Activated T-cell treated with anti-CD3 and anti-CD28 coated beads, Interleukin-2, amount 50 U/mL, for 24 hours (primary cell): Measurements from ENCODE around the gene IDH2.
A peak's percentile ranks its signal among the peaks of the same experiment; 100 is the strongest.

ENCODE experiments used
- DNase-seq: peaks from one replicate; pipeline ENCODE4 v3.0.0-alpha.2; 2020
- H3K27ac Mint-ChIP-seq: 2 replicates; pipeline ENCODE4 v1.8.0; 2020; ENCODE audit warnings: mild to moderate bottlenecking, mixed read lengths
- H3K27me3 Mint-ChIP-seq: 2 replicates; pipeline ENCODE4 v1.8.0; 2020; ENCODE audit warnings: mixed read lengths
- H3K36me3 Mint-ChIP-seq: 2 replicates; pipeline ENCODE4 v1.8.0; 2020; ENCODE audit warnings: low read depth, mixed read lengths
- H3K4me1 Mint-ChIP-seq: 2 replicates; pipeline ENCODE4 v1.8.0; 2020; ENCODE audit warnings: low read depth, mixed read lengths
- H3K4me3 Mint-ChIP-seq: 2 replicates; pipeline ENCODE4 v1.8.0; 2020; ENCODE audit warnings: mild to moderate bottlenecking, moderate library complexity, mixed read lengths
- H3K9me3 Mint-ChIP-seq: 2 replicates; pipeline ENCODE4 v1.8.0; 2020; ENCODE audit warnings: mixed read lengths

IDH2 gene

DNA sequence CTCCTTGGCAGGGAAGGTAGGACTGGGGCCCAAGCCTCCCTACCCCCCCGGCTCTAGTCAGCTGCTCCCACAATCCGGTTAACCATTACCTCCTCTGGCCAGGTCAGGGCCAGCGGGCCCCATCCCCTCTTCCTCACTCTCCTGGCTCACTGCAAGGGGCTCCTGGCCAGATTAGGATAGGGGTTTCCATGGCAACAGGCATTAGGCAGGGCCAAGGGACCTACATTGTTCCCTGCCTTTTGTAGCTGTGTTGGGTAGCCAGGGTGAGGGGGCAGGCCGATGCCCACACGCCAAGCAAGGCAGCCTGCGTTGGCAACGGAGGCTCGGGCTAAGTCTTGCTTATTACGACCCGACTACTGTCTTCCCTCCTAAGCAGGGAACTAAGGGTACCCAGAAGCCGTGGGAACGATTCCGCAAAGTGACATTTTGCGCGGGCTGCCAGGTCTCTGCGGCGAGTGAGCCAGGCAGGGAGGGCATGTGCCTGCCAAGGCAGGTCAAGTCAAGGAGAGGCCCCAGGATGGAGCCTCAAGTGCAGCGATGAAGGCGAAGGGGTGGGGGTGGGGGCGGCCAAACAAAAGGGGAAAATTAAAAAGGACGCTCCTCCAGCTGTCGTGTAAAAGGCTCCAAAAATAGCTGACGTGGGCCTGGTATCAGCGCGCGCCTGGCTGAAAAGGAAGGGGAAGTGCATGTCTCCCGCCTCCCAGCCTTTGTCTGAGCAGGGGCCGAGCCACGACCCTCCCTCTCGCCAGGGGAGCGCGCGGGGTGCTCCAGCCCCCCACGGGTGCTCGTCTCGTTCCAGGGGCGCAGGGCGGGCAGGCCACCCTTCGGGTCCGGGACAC lies 919 bp downstream of the IDH2 start:
- Mint-ChIP-seq H3K27me3 (no peaks in the 10 kb centered on the region), H3K9me3 (no peaks in the 10 kb centered on the region), H3K4me3 (peak overlapping the region; percentile 86), H3K4me1 (peaks cover 60% of the 10 kb centered on the region), H3K36me3 (peaks cover 20% of the 10 kb centered on the region), H3K27ac (peak overlapping the region; percentile 94)
- peak; percentile 66 for DNase-seq

DNA sequence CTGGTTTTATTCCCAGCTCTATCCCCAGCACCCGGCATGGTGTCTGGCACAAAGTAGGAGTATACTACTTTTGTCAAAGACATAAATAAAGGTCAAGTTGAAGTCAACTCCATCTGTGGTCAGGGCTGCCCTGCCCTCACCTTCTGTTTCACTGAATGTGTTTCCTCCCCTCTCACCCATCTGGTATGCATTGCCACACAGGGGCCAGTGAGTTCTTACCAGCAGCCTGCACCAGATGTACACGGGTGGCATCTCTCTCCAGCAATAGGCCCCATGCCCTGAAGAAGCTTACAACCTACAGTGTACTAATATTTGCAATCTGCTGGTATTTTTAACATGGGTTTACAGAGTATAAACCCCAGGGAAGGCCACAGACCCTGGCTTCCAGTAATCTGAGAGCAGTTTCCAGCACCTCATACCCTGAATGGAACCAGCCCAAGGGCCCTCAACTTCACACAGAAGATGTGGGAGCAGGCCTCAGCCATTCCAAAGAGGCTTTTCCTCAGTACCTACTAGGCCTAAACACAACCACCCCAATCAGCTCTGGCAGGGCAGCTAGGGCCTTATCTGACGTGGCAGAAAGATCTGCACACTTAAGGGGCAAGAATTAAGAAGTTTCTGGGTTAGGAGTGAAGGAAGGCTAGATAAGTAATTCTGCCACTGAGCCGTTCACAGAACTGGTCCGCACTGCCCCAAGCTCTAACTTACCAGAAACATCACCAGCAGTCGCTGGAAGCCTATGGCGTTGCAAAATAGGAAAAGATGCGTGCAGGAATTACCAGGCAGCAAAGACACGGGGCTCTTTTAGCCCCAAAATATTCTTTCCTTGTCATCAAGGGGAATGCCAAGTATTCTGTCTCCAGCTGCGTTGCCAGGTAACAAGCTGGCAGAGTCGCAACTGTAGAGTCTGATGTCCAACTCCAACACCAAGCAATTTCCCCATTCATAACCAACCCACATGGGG lies 2.1 kb downstream of the IDH2 start:
- Mint-ChIP-seq H3K27me3 (no peaks in the 10 kb centered on the region), H3K4me1 (peaks cover 71% of the 10 kb centered on the region), H3K9me3 (no peaks in the 10 kb centered on the region), H3K27ac (peak overlapping the region; percentile 94), H3K36me3 (peaks cover 29% of the 10 kb centered on the region), H3K4me3 (peak overlapping the region; percentile 86)
- DNase-seq = no peak

DNA sequence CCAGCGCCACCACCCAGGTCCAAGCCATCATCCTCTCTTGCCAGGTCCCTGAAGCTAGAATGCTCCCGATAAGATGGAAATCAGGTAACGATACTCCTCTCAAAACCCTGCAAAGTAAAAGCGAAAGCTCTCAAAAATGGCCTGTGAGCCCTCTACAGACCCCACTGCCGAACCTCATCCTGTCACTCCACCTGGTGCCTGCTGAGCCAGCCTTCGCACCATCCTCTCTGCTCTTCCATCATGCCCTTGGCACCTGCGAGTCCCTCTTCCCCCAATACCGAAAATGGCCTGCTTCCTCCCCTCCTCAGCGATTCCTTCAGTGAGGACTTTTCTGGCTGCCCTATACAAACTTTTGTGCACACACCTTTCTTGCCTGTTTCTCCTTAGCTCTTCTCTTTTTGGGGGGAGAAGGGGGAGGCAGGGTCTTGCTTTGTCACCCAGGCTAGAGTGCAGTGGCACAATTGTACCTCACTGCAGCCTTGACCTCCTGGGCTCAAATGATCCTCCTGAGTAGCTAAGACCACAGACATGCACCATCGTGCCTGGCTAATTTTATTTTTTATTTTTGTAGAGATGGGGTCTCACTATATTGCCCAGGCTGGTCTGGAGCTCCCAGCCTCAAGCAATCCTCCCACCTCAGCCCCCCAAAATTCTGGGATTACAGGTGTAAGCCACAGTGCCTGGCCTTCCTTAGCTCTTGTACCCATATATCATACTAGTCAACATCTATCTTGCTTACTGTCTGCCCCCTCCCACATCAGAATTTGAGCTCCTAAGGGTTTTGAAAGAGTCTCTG lies 3.0 kb downstream of the IDH2 start:
- peak overlapping the region; percentile 94 for H3K27ac Mint-ChIP-seq
- H3K27me3 Mint-ChIP-seq = no peaks in the 10 kb centered on the region
- H3K4me3 Mint-ChIP-seq = peak overlapping the region; percentile 86
- no peaks in the 10 kb centered on the region for H3K9me3 Mint-ChIP-seq
- peaks cover 79% of the 10 kb centered on the region for H3K4me1 Mint-ChIP-seq
- H3K36me3 Mint-ChIP-seq = peaks cover 30% of the 10 kb centered on the region
- DNase-seq = peak; percentile 58

DNA sequence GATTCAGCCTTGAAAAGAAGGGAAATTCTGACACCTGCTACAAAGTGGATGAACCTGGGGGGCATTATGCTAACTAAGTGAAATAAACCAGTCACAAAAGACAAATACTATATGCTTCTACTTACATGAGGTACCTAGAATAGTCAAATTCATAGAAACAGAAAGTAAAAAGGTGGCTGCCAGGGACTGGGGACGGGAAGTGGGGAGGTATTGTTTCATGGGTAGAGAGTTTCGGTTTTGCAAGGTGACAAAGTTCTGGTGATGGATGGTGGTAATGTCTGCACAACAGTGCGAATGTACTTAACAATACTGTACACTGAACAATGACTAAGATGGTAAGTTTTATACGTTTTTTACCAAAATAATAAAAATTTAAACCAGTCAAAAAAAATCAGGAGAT lies 4.8 kb downstream of the IDH2 start:
- H3K4me3 Mint-ChIP-seq = peak overlapping the region; percentile 86
- no peaks in the 10 kb centered on the region for H3K9me3 Mint-ChIP-seq
- H3K27ac Mint-ChIP-seq = peak overlapping the region; percentile 94
- no peaks in the 10 kb centered on the region for H3K27me3 Mint-ChIP-seq
- DNase-seq = peak; percentile 56
- peaks cover 30% of the 10 kb centered on the region for H3K36me3 Mint-ChIP-seq
- peaks cover 78% of the 10 kb centered on the region for H3K4me1 Mint-ChIP-seq

DNA sequence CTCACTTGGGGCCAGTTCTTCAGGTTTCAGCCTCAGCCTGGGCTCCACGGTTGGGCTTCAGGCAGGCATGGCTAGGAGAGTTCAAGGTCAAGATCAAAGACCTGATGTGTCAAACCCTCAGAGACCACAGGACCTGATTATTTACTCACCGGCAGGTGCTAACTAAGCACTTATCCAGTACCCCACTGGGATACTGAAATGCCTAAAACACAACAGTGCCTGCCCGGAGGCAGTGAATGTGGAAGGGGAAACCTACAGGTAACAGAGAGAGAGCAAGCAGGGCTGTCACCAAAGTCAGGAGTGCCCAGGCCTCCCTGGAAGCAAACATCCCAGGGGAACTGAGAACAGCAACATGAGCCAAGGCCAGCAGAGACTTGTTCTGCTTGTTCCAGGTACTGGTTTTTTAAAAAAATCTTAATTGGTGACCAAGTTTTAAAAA lies 6.7 kb downstream of the IDH2 start:
- DNase-seq = no peak
- Mint-ChIP-seq H3K4me1 (peaks cover 70% of the 10 kb centered on the region), H3K9me3 (no peaks in the 10 kb centered on the region)

DNA sequence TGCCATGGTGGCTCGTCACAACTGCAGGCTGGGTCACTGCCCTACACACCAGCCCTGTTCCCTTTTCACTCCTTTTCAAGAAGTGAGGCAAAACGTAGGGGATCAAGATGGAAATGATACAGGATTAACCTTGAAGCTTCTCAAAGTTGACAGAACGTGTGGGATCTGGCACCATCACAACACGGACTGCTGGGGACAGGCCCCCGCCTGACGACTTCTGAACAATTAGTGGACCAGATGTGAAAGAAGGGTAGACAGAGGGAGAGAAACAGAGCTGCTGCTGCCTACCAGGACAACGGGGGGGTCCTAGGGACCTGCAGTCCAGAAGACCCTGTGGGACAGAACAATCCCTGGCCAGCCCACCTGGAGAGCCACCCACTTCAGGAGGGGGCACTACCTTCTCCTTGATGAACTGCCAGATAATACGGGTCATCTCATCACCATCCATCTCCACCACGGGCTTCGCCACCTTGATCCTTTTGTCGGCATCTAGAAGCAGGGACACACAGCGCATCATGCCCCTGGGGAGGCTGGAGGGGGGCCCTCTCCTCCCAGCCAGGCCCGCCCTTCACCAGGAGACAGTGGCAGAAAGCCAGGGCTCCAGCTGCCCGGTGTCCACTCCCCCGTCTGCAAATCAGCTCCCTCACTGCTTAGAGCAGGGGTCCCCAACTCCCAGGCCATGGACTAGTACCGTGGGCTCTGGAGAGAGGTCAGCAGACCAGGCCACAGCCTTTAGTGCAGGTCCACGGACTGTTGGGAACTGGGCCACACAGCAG lies 10.9 kb downstream of the IDH2 start:
- Mint-ChIP-seq H3K4me1 (peaks cover 35% of the 10 kb centered on the region), H3K27ac (peak overlapping the region; percentile 35), H3K9me3 (no peaks in the 10 kb centered on the region), H3K4me3 (no peak overlapping the region), H3K27me3 (no peaks in the 10 kb centered on the region), H3K36me3 (peaks cover 58% of the 10 kb centered on the region)
- DNase-seq = no peak

More for the DNA sequence above, 6.7 kb downstream of the IDH2 start:
- H3K4me3 Mint-ChIP-seq = peak overlapping the region; percentile 56
- H3K27me3 Mint-ChIP-seq = no peaks in the 10 kb centered on the region
- H3K36me3 Mint-ChIP-seq = peaks cover 31% of the 10 kb centered on the region
- H3K27ac Mint-ChIP-seq = peak overlapping the region; percentile 89

DNA sequence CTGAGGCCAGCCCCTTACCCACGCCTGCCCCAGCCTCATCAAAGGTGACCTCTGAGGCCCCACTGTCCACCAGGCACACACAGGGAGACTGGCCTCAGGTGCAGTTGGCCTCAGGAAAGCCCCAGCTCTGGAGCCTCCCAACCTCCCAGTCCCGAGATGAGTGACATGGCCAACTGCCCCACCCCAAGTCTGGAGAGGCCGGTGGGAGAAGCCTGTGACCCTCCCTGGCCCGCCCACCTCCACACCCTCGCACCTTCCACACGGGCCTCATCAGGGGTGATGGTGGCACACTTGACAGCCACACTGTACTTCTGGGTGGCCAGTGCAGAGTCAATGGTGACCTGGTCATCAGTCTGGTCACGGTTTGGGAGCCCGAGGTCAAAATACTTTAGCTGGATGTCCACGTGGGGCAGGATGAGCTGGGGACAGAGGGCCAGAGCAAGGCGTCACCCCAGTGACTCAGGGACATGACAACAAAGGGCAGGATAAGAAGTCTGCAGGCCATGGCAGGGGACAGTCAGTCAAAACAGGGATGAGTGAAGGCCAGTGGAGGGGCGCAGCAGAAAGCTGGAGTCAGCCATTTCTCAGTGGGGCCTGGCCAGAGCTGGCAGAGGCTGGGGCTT lies 11.9 kb downstream of the IDH2 start:
- H3K36me3 Mint-ChIP-seq = peaks cover 60% of the 10 kb centered on the region
- H3K4me1 Mint-ChIP-seq = peaks cover 26% of the 10 kb centered on the region
- H3K27ac Mint-ChIP-seq = peak overlapping the region; percentile 35
- no peaks in the 10 kb centered on the region for H3K27me3 Mint-ChIP-seq
- H3K4me3 Mint-ChIP-seq = no peak overlapping the region
- no peak for DNase-seq
- H3K9me3 Mint-ChIP-seq = no peaks in the 10 kb centered on the region

DNA sequence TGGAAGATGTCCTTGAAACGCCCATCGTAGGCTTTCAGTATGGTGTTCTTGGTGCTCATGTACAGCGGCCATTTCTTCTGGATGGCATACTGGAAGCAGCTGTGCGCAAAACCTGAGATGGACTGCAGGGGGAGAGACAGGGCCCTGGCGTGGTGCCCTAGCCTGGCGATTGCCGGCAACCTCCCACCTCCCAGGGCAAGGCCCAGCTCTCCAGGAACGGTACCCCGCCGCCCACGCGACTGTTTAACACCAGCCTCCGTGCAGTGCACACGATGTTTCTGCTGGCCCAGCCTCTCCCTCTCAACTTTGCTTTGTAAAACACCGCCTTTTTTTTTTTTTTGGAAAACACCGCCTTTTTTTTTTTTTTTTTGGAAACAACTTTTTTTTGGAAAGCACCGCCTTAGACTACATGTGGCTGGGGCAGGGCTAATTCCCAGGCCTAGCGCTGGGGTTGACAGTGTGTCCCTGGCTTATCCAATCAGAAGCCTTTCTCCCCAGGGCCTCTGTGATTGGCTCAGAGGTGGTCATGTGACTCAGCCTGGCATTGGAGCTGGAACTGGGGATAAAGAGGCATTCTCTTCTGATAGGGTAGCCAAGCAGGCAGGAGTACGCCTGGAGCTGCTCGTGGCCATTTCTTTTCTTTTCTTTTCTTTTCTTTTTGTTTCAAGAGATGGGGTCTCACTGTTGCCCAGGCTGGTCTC lies 14.7 kb downstream of the IDH2 start:
- no peaks in the 10 kb centered on the region for H3K9me3 Mint-ChIP-seq
- H3K27ac Mint-ChIP-seq = peak overlapping the region; percentile 44

DNA sequence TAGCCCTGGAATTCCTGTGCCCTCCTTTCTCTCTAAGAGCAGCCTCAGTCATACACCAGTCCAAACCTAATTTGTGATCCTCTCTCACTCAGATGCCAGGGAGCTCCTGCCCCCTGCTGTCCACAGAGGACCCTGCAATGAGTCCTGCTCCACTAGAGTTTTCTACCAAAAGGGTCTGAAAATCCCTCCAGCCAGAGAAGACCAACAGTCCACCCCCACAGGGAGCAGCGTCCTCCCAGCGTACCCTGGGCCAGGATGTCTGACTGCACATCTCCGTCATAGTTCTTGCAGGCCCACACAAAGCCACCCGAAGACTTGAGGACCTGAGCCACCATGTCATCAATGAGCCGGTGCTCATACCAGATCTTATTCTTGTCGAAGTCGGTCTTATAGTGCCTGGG lies 15.4 kb downstream of the IDH2 start:
- peaks cover 10% of the 10 kb centered on the region for H3K4me1 Mint-ChIP-seq
- peaks cover 85% of the 10 kb centered on the region for H3K36me3 Mint-ChIP-seq
- H3K9me3 Mint-ChIP-seq = no peaks in the 10 kb centered on the region
- peak; percentile 74 for DNase-seq
- H3K27me3 Mint-ChIP-seq = no peaks in the 10 kb centered on the region
- peak overlapping the region; percentile 30 for H3K27ac Mint-ChIP-seq
- no peak overlapping the region for H3K4me3 Mint-ChIP-seq

More for the DNA sequence above, 14.7 kb downstream of the IDH2 start:
- Mint-ChIP-seq H3K36me3 (peaks cover 82% of the 10 kb centered on the region), H3K4me3 (no peak overlapping the region), H3K27me3 (no peaks in the 10 kb centered on the region), H3K4me1 (peaks cover 10% of the 10 kb centered on the region)
- DNase-seq = no peak

DNA sequence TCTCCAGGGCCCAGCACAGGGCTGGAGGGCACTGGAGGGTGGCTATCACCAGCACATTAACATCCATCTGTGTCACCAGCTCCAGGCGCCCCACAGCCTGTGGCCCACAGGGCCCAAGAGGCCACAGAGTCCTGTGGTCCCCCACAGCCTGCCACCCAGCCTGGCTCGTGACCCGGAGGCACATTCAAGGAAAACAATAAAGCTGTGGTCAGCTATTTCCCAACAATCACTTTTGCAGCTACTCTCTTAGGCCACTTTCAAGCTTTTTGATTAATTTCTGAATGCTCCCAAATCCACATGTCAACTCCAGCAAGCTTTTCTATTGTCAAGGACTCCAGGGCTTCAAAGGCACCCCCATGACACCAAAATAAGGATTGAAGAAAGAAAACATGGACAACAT lies 16.7 kb downstream of the IDH2 start:
- Mint-ChIP-seq H3K9me3 (no peaks in the 10 kb centered on the region), H3K36me3 (peaks cover 85% of the 10 kb centered on the region), H3K27me3 (no peaks in the 10 kb centered on the region), H3K27ac (peak overlapping the region; percentile 50), H3K4me3 (no peak overlapping the region), H3K4me1 (peaks cover 7% of the 10 kb centered on the region)
- DNase-seq = no peak

DNA sequence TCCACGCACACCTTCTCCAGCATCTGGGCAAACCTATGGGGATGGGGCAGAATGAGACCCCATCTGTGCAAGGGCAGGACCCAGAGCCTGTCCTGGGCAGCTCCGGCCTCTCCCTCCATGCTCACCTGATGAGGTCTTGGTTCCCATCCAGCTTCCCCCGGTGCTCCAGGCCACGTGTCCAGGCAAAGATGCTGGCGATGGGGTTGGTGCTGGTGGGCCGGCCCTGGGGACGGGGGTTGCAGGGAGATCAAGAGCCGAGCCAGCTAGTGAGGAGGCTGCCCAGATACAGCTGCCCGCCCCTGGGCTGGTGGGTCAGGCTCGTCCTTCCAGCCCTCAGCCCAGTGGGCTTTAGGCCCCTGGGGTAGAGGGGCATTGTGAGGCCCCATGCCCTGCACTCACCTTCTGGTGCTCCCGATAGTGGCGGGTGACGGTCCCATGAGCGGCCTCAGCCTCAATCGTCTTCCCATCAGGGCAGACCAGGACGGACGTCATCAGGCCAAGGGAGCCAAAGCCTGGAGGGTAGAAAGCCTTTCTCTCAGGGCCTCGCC lies 17.3 kb downstream of the IDH2 start:
- H3K27ac Mint-ChIP-seq = peak overlapping the region; percentile 55
- no peaks in the 10 kb centered on the region for H3K9me3 Mint-ChIP-seq
- H3K36me3 Mint-ChIP-seq = peaks cover 85% of the 10 kb centered on the region
- H3K4me1 Mint-ChIP-seq = peaks cover 6% of the 10 kb centered on the region
- DNase-seq = no peak
- no peak overlapping the region for H3K4me3 Mint-ChIP-seq
- no peaks in the 10 kb centered on the region for H3K27me3 Mint-ChIP-seq

DNA sequence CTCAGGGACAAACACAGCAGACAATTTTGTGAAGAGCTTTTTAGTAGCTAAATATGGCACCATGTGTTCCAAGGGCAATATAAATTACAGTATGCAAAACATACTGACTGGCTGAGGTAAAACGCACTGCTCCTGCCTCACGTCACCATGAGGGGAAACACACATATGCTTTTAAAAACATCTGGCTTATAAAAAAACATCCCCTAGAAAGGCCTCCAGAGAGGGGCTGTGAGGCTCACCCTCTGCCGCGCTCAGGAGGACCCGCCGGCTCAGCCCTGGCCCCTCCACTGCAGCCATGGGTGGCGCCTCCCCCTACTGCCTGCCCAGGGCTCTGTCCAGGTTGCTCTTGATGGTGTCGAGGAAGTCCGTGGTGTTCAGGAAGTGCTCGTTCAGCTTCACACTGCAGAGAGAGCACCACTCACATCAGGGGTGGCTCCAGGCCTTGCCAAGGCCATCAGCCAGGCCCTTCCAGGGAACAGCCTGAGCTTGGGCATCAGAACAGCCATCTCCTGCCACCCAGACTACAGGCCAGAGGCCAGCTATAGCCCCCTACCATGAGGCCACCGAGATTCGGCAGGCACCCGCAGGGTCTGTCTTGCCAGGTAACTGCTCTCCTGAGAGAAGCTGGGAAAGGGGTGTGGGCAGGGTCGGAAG lies 18.2 kb downstream of the IDH2 start:
- peak overlapping the region; percentile 57 for H3K27ac Mint-ChIP-seq

More for the DNA sequence above, 18.2 kb downstream of the IDH2 start:
- no peak overlapping the region for H3K4me3 Mint-ChIP-seq
- H3K9me3 Mint-ChIP-seq = no peaks in the 10 kb centered on the region
- H3K4me1 Mint-ChIP-seq = peaks cover 6% of the 10 kb centered on the region
- no peaks in the 10 kb centered on the region for H3K27me3 Mint-ChIP-seq
- no peak for DNase-seq
- H3K36me3 Mint-ChIP-seq = peaks cover 78% of the 10 kb centered on the region
